NT2/D1 (cell line): ENCODE measurements around the gene LIX1.

Experiments
- SUZ12 ChIP-seq: IDR thresholded peaks from 2 replicates; pipeline ENCODE4 v1.6.1; 2011; ENCODE audit not compliant: insufficient read length, insufficient read depth; ENCODE audit errors: extremely low read depth
- YY1 ChIP-seq: IDR thresholded peaks from 2 replicates; pipeline ENCODE4 v1.6.1; 2011; ENCODE audit not compliant: insufficient read length, insufficient read depth
- ZNF274 ChIP-seq: IDR thresholded peaks from 2 replicates; pipeline ENCODE4 v1.6.1; 2011; ENCODE audit warnings: mild to moderate bottlenecking, low read depth, low read length

GRCh38 chr5:97071993-97072392 lies 70.4 kb downstream of the LIX1 start:
- TF ChIP-seq SUZ12 (no peak), YY1 (no peak), ZNF274 (no peak)
